Keratinocyte (primary cell): Measurements from ENCODE around the gene TMEM200C. TPM values are rescaled to one million over a fixed set of nuclear protein-coding genes. Genes with fewer than 3 reads are reported as not detected.

Source experiments
- DNase-seq: peaks from one replicate; pipeline ENCODE4 v3.0.0-alpha.2; 2011; ENCODE audit warnings: low read depth, missing footprints, low spot score
- FAIRE-seq: peaks from 2 replicates; lab custom pipeline; 2011; peaks lifted over from hg19 to GRCh38; lab: Jason Lieb, UNC
- H2AFZ ChIP-seq: 2 replicates; pipeline ENCODE4 v1.6.0; 2012; ENCODE audit warnings: low read length, control low read depth, inconsistent platforms; ENCODE audit not compliant: control insufficient read depth
- H3K27ac ChIP-seq: 2 replicates; pipeline ENCODE4 v1.5.1; 2011; ENCODE audit warnings: low read length; ENCODE audit not compliant: control insufficient read depth, insufficient read depth
- H3K27me3 ChIP-seq: 3 replicates; pipeline ENCODE4 v1.6.0; 2011; ENCODE audit warnings: low read length; ENCODE audit not compliant: control insufficient read depth, insufficient read depth; ENCODE audit errors: extremely low read depth
- H3K36me3 ChIP-seq, 2 experiments: 2 replicates in 1 of 2; 3 replicates in 1 of 2; pipeline ENCODE4 v1.5.1; 2011; ENCODE audit warnings: low read length in 2 of 2, mild to moderate bottlenecking in 1 of 2; ENCODE audit not compliant: control insufficient read depth in 2 of 2, insufficient read depth in 2 of 2; ENCODE audit errors: extremely low read depth in 1 of 2
- H3K4me1 ChIP-seq: 3 replicates; pipeline ENCODE4 v1.5.1; 2011; ENCODE audit warnings: low read length; ENCODE audit not compliant: control insufficient read depth, insufficient read depth; ENCODE audit errors: extremely low read depth
- H3K4me2 ChIP-seq: 3 replicates; pipeline ENCODE4 v1.6.0; 2011; ENCODE audit warnings: low read depth, low read length; ENCODE audit not compliant: control insufficient read depth, insufficient read depth; ENCODE audit errors: extremely low read depth
- H3K4me3 ChIP-seq, 3 experiments: fragments of 200-600 bp in 1 of 3; sonication (generic) in 1 of 3; 2 replicates in 2 of 3; 3 replicates in 1 of 3; pipeline ENCODE4 v1.5.1; 2011 to 2016; ENCODE audit warnings: low read length in 3 of 3, mild to moderate bottlenecking in 3 of 3, control low read depth in 2 of 3, inconsistent platforms in 1 of 3, low read depth in 1 of 3, mixed read lengths in 1 of 3, mixed run types in 1 of 3, moderate library complexity in 1 of 3; ENCODE audit not compliant: control insufficient read depth in 2 of 3, insufficient read depth in 2 of 3; ENCODE audit errors: extremely low read depth in 1 of 3
- H3K79me2 ChIP-seq: 2 replicates; pipeline ENCODE4 v1.6.0; 2012; ENCODE audit warnings: low read length; ENCODE audit not compliant: control insufficient read depth, insufficient read depth
- H3K9ac ChIP-seq: 3 replicates; pipeline ENCODE4 v1.6.0; 2011; ENCODE audit warnings: low read length; ENCODE audit not compliant: control insufficient read depth, insufficient read depth; ENCODE audit errors: extremely low read depth
- H3K9me1 ChIP-seq: 3 replicates; pipeline ENCODE4 v1.6.0; 2011; ENCODE audit warnings: low read length; ENCODE audit not compliant: control insufficient read depth, insufficient read depth; ENCODE audit errors: extremely low read depth
- H3K9me3 ChIP-seq: 2 replicates; pipeline ENCODE4 v1.5.1; 2012; ENCODE audit warnings: low read depth, low read length; ENCODE audit not compliant: control insufficient read depth
- H4K20me1 ChIP-seq: 3 replicates; pipeline ENCODE4 v1.6.0; 2011; ENCODE audit warnings: low read length; ENCODE audit not compliant: control insufficient read depth, insufficient read depth; ENCODE audit errors: extremely low read depth
- CTCF ChIP-seq, 3 experiments: IDR thresholded peaks in 1 of 3; conservative IDR thresholded peaks in 1 of 3; optimal IDR thresholded peaks in 1 of 3; 2 replicates in 2 of 3; 3 replicates in 1 of 3; pipeline versions ENCODE3 to v1.5.1; 2011; ENCODE audit warnings: low read length in 3 of 3, mild to moderate bottlenecking in 3 of 3, moderate library complexity in 2 of 3, control low read depth in 1 of 3, inconsistent platforms in 1 of 3; ENCODE audit not compliant: insufficient read depth in 2 of 3; ENCODE audit errors: extremely low read depth in 1 of 3
- EZH2 ChIP-seq: IDR thresholded peaks from one replicate; pipeline ENCODE4 v1.6.1; 2012; ENCODE audit warnings: inconsistent platforms, mild to moderate bottlenecking, low read length, moderate library complexity
- dilution Hi-C: fragments of 300-500 bp; cut with MboI; formaldehyde crosslinking; loops from one replicate; pipeline ENCODE4 v1.7.0; 2020; ENCODE audit warnings: low sequenced_read_pairs; ENCODE audit not compliant: extremely low pct_ligation_motif_present
- polyA plus RNA-seq, 5 experiments: library from polyadenylated mRNA; depleted of rRNA in 3 of 5; stranded (reverse) in 3 of 5; stranded (forward) in 1 of 5; unstranded in 1 of 5; fragments of >200 nt; gene quantifications; 1 replicate in 1 of 5; 2 replicates in 3 of 5; 3 replicates in 1 of 5; pipeline versions ENCODE4 v1.2.1 to v1.2.3, GENCODE V29; 2011 to 2012; ENCODE audit warnings: missing spikeins in 2 of 5, low read depth in 1 of 5, low replicate concordance in 1 of 5

Gene TMEM200C
- polyA plus RNA-seq, 1 donor (not counting 4 experiments of a cell fraction or from before 2014, with no cell fraction given), result not detected

GRCh38 chr18:5857180-5857579 lies 38.1 kb downstream of the TMEM200C start:
- no peak for TF ChIP-seq CTCF (optimal IDR thresholded peaks at IDR 0.05 in 1 of 3, IDR thresholded peaks at IDR 0.05 in 1 of 3, conservative IDR thresholded peaks at IDR 0.05 in 1 of 3; ENCODE audit: extremely low read depth in 1 of 3, insufficient read depth in 2 of 3, low read length in 3 of 3)
- TF ChIP-seq EZH2, result no peak
- Histone ChIP-seq H3K9me1 (no peaks in the 10 kb centered on the region), H2AFZ (no peak overlapping the region), H3K4me3 (no peak overlapping the region), H3K27ac (no peak overlapping the region), H3K4me1 (no peaks in the 10 kb centered on the region), H3K36me3 (no peaks in the 10 kb centered on the region), H3K4me2 (no peak overlapping the region), H3K79me2 (no peaks in the 10 kb centered on the region), H3K27me3 (no peaks in the 10 kb centered on the region), H4K20me1 (no peaks in the 10 kb centered on the region), H3K9ac (no peak overlapping the region), H3K9me3 (no peaks in the 10 kb centered on the region)
- FAIRE-seq, result no peak
- dilution Hi-C loops, result no loop called here
- no peak for DNase-seq

- Histone ChIP-seq H2AFZ (no peak overlapping the region), H3K9me3 (no peaks in the 10 kb centered on the region), H3K4me1 (no peaks in the 10 kb centered on the region), H3K9ac (no peak overlapping the region), H3K27me3 (no peaks in the 10 kb centered on the region), H3K9me1 (no peaks in the 10 kb centered on the region), H3K4me3 (no peak overlapping the region), H4K20me1 (no peaks in the 10 kb centered on the region), H3K27ac (no peak overlapping the region), H3K36me3 (no peaks in the 10 kb centered on the region), H3K79me2 (no peaks in the 10 kb centered on the region), H3K4me2 (no peak overlapping the region)
- dilution Hi-C loops, result no loop called here
- FAIRE-seq, result no peak
- no peak for DNase-seq
- TF ChIP-seq CTCF (optimal IDR thresholded peaks at IDR 0.05 in 1 of 3, IDR thresholded peaks at IDR 0.05 in 1 of 3, conservative IDR thresholded peaks at IDR 0.05 in 1 of 3; ENCODE audit: extremely low read depth in 1 of 3, insufficient read depth in 2 of 3, low read length in 3 of 3), result no peak
- no peak for TF ChIP-seq EZH2
Observed at GRCh38 chr18:5853253-5853652, 42.1 kb downstream of the TMEM200C start.
